OCI-LY1 (cell line): ENCODE results near the gene TGM2.

ENCODE experiments used
- H2AFZ ChIP-seq: fragments of 200-600 bp; sonication (generic), shearing (Covaris generic); 2 replicates; pipeline ENCODE4 v1.6.0; 2014; ENCODE audit warnings: antibody characterized with exemption, mild to moderate bottlenecking, low read length
- H3F3A ChIP-seq: fragments of 200-600 bp; sonication (generic), shearing (Covaris generic); 2 replicates; pipeline ENCODE4 v1.6.0; 2014; ENCODE audit warnings: mild to moderate bottlenecking, antibody characterized with exemption, low read length, moderate library complexity; ENCODE audit not compliant: insufficient read depth
- H3K27ac ChIP-seq: fragments of 200-600 bp; sonication (generic); 2 replicates; pipeline ENCODE4 v1.5.1; 2014; ENCODE audit warnings: low read length, mixed run types, mild to moderate bottlenecking, low read depth; ENCODE audit not compliant: poor library complexity, severe bottlenecking
- H3K27me3 ChIP-seq: fragments of 200-600 bp; sonication (generic); 2 replicates; pipeline ENCODE4 v1.6.0; 2014; ENCODE audit warnings: antibody characterized with exemption, mild to moderate bottlenecking, low read length, moderate library complexity; ENCODE audit not compliant: insufficient read depth
- H3K36me3 ChIP-seq: fragments of 200-600 bp; sonication (generic); 2 replicates; pipeline ENCODE4 v1.6.1; 2014; ENCODE audit warnings: mild to moderate bottlenecking, antibody characterized with exemption, low read length, moderate library complexity, mixed read lengths; ENCODE audit not compliant: insufficient read depth
- H3K4me1 ChIP-seq: fragments of 200-600 bp; sonication (generic); 2 replicates; pipeline ENCODE4 v1.5.1; 2014; ENCODE audit warnings: mild to moderate bottlenecking, low read length, moderate library complexity; ENCODE audit not compliant: insufficient read depth, severe bottlenecking
- H3K4me2 ChIP-seq: fragments of 200-600 bp; sonication (generic), shearing (Covaris generic); 2 replicates; pipeline ENCODE4 v1.6.1; 2014; ENCODE audit warnings: low read length
- H3K4me3 ChIP-seq: fragments of 200-600 bp; sonication (generic); 2 replicates; pipeline ENCODE4 v1.5.1; 2014; ENCODE audit warnings: low read length, low read depth, mild to moderate bottlenecking, mixed read lengths; ENCODE audit not compliant: poor library complexity, severe bottlenecking
- H3K79me2 ChIP-seq: fragments of 200-600 bp; shearing (Covaris generic); 2 replicates; pipeline ENCODE4 v1.6.1; 2016; ENCODE audit warnings: mixed run types, low read length, mixed read lengths; ENCODE audit not compliant: insufficient read depth
- H3K9ac ChIP-seq: fragments of 200-600 bp; sonication (generic), shearing (Covaris generic); 2 replicates; pipeline ENCODE4 v1.6.1; 2014; ENCODE audit warnings: mild to moderate bottlenecking, low read length, mixed read lengths
- H3K9me2 ChIP-seq: fragments of 200-600 bp; sonication (generic), shearing (Covaris generic); 2 replicates; pipeline ENCODE4 v1.6.1; 2014; ENCODE audit warnings: low read depth, mild to moderate bottlenecking, low read length, mixed read lengths
- H3K9me3 ChIP-seq: fragments of 200-600 bp; shearing (Covaris generic); 2 replicates; pipeline ENCODE4 v1.6.1; 2014; ENCODE audit warnings: low read length, mixed read lengths
- H4K20me1 ChIP-seq: fragments of 200-600 bp; sonication (generic), shearing (Covaris generic); 2 replicates; pipeline ENCODE4 v1.6.0; 2016; ENCODE audit warnings: mild to moderate bottlenecking, low read length; ENCODE audit not compliant: insufficient read depth
- EZH2 ChIP-seq: fragments of 200-600 bp; sonication (generic), shearing (Covaris generic); IDR thresholded peaks from 2 replicates; pipeline ENCODE4 v1.8.0; 2017; ENCODE audit warnings: borderline replicate concordance, mixed run types, mild to moderate bottlenecking, antibody characterized with exemption, low read length, moderate library complexity, mixed read lengths
- TF ChIP-seq, protein P1 (sequence below): fragments of 200-600 bp; sonication (generic), shearing (Covaris generic); IDR thresholded peaks from 2 replicates; pipeline ENCODE4 v1.5.1; 2017; ENCODE audit warnings: mild to moderate bottlenecking, antibody characterized with exemption, low read length, moderate library complexity, mixed read lengths

Gene TGM2

DNA sequence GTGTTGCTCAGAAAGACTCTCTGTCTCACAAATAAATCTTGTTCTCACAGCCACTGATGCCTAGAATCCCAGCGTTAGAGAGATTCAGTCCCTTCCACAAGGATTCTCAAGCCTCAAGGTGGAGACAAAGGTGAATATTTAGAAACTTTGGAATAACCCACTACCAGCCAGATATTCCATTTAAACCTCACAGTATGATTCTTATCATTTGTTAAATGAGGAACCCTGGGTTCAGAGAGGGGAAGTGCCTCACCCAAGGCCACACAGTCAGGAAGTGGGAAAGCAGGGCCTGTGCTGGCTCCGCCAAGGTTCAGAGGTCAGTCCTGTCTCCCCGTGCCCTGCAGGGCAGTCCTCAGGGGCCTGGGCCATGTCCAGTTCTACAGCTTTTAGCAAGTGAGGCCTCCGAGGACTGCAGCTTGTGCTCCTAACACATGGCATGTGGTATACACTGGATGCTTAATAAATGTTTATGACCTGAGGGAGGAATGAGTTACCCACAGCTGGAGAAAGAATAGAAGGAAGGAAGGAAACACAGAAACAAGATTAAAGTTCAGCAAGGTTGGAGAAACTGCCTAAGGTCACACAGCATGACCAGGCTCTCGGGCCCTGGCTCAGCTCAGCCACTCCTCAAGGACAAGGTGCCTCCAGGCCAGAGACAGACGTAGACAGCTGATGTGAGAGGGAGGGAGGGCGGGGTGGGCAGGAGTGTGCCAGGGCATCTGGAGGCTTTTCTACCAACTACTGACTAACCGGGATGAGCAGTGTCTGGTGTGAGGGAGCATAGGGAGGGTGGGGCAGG is 3.9 kb upstream of the TGM2 start:
- Histone ChIP-seq H3F3A (no peaks in the 10 kb centered on the region), H4K20me1 (no peaks in the 10 kb centered on the region), H3K36me3 (no peaks in the 10 kb centered on the region), H3K4me2 (no peak overlapping the region), H2AFZ (no peak overlapping the region), H3K4me1 (peaks cover 5% of the 10 kb centered on the region), H3K27me3 (peaks cover 18% of the 10 kb centered on the region), H3K4me3 (no peak overlapping the region), H3K9ac (no peak overlapping the region), H3K27ac (no peak overlapping the region), H3K79me2 (no peaks in the 10 kb centered on the region), H3K9me3 (no peaks in the 10 kb centered on the region), H3K9me2 (no peaks in the 10 kb centered on the region)
- no peak for TF ChIP-seq EZH2
- TF ChIP-seq, protein P1, sequence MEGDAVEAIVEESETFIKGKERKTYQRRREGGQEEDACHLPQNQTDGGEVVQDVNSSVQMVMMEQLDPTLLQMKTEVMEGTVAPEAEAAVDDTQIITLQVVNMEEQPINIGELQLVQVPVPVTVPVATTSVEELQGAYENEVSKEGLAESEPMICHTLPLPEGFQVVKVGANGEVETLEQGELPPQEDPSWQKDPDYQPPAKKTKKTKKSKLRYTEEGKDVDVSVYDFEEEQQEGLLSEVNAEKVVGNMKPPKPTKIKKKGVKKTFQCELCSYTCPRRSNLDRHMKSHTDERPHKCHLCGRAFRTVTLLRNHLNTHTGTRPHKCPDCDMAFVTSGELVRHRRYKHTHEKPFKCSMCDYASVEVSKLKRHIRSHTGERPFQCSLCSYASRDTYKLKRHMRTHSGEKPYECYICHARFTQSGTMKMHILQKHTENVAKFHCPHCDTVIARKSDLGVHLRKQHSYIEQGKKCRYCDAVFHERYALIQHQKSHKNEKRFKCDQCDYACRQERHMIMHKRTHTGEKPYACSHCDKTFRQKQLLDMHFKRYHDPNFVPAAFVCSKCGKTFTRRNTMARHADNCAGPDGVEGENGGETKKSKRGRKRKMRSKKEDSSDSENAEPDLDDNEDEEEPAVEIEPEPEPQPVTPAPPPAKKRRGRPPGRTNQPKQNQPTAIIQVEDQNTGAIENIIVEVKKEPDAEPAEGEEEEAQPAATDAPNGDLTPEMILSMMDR, result no peak

DNA sequence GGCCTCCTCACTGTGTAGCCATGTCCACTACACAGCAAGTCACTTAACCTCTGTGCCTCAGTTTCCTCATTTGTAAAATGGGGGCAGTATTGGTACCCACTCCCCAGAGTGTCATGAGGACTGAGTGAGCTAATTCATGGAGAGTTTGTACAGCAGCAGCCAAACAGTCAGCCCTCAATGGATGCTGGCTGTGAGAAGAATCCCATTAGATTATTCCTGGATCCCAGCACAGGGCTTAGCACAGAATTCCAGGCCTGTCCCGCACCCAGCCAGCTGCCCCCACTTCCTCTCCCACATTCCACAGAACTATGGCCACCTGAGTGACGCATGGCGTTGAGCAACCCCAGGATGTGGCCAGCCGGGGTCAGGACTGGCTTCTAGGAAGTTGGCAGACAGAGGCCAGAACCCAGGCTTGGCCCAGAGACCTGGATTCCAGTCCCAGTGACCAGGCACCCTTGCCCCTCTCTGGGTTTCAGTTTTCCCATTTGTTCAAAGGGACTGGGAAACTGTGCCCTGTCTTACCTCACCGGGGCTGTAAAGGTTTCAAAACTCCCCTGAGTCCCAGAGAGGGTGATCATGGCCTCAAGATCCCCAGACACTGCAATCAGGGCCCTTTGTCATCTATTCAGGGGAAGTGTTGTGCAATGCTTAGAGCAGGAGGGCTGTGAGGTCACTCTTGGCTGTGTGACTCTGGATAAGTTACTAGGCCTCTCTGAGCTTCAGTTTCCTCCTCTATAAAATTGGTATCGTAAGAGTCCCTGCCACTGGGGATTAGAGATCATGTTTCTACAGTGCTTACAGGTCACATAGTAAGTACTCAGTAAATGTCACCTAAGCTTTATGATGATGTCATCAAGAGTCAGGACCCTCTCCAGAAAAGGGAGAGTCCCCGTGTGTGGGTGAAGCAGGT is 3.0 kb upstream of the TGM2 start:
- Histone ChIP-seq H4K20me1 (no peaks in the 10 kb centered on the region), H3K4me2 (no peak overlapping the region), H3K9me3 (no peaks in the 10 kb centered on the region), H3K4me3 (no peak overlapping the region), H3K4me1 (peaks cover 5% of the 10 kb centered on the region), H2AFZ (no peak overlapping the region), H3K27me3 (peaks cover 18% of the 10 kb centered on the region), H3K9me2 (no peaks in the 10 kb centered on the region), H3K79me2 (no peaks in the 10 kb centered on the region), H3K9ac (no peak overlapping the region), H3F3A (no peaks in the 10 kb centered on the region), H3K27ac (no peak overlapping the region), H3K36me3 (no peaks in the 10 kb centered on the region)
- TF ChIP-seq EZH2, result no peak
- TF ChIP-seq, protein P1, result no peak

DNA sequence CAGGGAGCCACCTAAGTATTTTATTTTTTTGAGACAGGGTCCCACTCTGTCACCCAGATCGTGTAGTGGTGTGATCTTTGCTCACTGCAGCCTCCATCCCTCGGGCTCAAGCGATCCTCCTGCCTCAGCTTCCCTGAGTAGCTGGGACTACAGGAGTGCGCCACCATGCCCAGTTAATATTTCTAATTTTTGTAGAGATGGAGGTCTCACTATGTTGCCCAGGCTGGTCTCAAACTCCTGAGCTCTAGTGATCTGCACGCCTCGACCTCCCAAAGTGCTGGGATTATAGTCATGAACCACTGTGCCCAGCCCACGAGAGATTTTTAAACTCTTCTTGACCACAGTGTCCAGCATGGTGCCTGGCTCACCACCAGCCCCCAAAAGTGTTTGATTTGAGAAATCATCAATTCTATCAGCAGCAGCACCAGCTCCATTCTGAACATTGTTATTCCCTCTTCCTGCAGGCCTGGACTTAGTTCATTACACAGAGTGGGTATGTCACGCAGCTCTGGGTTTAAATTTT is 2.3 kb upstream of the TGM2 start:
- H2AFZ ChIP-seq, result no peak overlapping the region
- H3K79me2 ChIP-seq, result no peaks in the 10 kb centered on the region
- no peaks in the 10 kb centered on the region for H4K20me1 ChIP-seq
- H3K27ac ChIP-seq, result no peak overlapping the region
- peaks cover 5% of the 10 kb centered on the region for H3K4me1 ChIP-seq
- no peak overlapping the region for H3K4me3 ChIP-seq
- H3K9me2 ChIP-seq, result no peaks in the 10 kb centered on the region
- no peaks in the 10 kb centered on the region for H3K36me3 ChIP-seq
- H3K4me2 ChIP-seq, result no peak overlapping the region
- no peak overlapping the region for H3K9ac ChIP-seq
- TF ChIP-seq, protein P1, result no peak
- TF ChIP-seq EZH2, result no peak
- H3F3A ChIP-seq, result no peaks in the 10 kb centered on the region
- no peaks in the 10 kb centered on the region for H3K9me3 ChIP-seq
- H3K27me3 ChIP-seq, result peaks cover 18% of the 10 kb centered on the region
